GM21723 (cell line): ENCODE measurements around the gene GNL2.
A peak's percentile ranks its signal among the peaks of the same experiment; 100 is the strongest.

Experiments used
- ATAC-seq: cut with Tn5 transposase; IDR thresholded peaks from one replicate; pipeline ENCODE4 v1.9.1; 2021; ENCODE audit warnings: mild to moderate bottlenecking, moderate library complexity; ENCODE audit not compliant: unreplicated experiment

The GNL2 gene

DNA sequence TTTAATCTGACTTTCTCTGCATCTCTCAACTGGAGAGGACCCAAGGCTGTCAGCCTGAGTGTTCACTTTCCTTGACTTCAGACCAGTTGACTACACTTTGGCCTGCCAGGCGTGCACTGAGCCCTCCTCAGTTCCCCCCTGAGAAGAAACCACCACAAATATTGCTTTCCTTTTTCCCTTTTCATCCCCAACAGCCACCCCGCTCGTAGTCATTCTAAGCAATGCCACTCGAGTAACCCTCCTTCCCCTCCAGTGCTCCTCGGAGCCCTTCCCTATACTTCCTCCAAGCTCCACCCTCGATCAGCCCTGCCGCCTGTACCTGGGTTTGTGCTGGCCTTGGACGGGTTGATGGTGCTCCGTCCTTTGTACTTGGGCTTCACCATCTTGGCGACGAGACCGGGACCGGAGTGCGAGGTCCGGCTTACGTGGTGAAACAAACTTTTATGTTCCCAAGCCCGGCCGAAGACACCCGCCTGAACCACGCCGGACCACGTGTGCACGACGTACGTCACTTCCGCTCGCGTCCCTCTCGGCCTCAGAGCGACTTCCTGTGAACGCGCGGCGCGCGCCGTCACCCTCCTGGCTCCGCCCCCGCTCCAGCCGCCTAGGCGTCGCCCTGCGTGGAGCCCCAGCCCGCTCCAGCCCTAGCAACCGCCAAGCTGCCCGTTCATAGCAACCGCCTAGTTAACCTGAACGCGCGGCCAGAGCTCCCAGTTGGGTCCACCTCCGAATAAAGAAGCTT is at the start of gene GNL2:
Gene GNL2 (minus strand): TSS at position 498 of the 742 bp plus-strand sequence. CDS start 115 bp downstream, at position 383.
- ATAC-seq, result peak; percentile 98

- no peak for ATAC-seq
These were observed 45.3 kb upstream of the GNL2 start for GRCh38 chr1:37641059-37641458.

DNA sequence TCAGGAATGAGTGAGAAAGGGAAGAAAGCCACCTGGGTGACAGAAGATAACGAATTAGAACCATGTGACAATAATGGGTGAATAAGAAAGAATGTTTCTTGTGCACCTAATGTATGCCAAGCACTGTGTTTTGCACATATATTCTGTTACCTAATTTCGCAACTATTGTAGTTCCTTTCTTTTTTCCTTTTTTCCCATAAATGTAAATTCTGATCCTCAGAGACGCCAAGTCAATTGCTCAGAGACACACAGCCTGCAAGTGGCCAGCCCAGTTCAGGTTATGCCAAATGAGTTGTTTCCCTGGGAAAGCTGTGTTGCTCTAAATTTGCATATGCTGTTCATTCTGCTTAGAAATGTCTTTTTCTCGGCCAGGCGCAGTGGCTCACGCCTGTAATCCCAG is 40.7 kb upstream of the GNL2 start:
- ATAC-seq, result no peak

DNA sequence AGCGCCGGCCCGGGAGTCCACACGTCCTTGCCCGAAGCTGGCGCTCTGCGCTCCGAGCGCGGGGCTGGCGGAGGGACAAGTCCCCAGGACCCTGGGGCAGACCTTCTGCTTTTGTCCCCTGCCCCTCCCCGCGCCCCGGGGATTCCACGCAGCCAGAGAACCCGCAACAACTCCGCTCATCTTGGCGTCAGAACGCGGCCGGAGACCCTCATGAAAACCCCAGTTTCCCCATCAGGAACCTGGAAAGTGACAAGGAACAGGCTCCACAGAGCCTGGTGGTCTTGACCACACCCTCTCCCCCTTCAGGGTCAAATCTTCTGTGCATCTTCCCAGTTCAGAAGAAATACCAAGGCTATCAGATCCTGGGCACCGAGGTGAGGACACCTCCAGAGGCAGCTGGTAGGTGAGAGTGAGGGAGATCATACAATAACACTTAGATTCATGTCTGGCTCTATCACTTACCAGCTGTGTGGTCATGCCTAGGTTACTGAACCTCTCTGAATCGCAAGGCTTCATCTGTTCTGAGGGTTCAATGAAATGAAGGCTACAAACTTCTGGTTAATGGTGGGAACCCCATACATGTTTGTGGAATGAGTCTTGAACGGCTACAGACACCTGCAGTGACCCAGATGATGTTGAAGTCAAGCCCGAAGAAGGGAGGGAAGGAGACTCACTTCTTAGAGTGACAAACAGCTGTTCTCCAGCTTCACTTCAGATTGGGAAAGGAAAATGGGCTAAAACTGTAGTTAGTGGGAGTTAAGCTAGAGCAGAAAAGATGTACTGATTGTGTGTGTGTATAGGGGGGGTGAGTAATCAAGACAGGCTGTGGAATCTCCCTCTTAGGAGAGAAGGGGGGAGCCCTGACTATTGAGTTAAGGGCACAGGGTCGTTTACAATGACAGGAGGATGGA is 39.5 kb upstream of the GNL2 start:
- ATAC-seq, result no peak

DNA sequence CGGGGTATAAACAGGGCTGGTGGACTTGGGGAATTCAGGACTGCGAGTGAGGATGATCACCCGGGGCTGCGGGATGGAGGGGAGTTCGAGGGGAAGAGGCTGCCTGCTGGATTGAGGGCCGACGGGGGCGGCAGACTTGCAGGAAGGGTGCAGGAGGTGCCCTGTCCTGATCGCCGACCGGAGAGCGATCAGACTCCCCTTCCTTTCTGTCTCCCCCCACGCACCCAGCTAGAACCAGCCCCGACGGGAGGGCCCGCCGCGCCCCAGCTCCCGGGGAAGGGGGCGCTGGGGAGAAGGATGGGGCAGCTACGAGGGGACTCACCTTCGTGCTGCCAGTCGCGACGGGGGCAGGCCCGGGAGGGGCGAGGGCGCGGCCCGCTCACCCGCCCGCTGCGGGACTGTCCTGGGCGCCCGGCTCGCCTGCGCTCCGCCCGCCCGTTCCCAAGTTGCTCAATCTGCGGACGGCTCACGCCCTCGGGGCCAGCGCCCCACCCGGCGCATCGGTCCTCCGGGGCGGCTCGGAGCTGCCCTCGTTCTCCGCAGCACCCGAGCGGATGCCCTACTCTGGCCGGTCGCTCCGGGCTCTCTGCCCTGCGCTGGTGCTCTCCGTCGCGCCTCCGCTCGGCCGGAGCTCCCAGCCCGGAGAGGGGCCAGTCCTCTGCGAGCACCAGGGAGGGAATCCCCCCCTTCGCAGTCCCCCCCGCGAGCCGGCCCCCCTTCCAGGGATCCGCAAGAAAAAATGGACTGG is 38.7 kb upstream of the GNL2 start, which contains the start of gene RSPO1:
Gene RSPO1 (minus strand): TSS at position 649 of the 748 bp plus-strand sequence. CDS start 5,231 bp downstream, outside the sequence.
- no peak for ATAC-seq

DNA sequence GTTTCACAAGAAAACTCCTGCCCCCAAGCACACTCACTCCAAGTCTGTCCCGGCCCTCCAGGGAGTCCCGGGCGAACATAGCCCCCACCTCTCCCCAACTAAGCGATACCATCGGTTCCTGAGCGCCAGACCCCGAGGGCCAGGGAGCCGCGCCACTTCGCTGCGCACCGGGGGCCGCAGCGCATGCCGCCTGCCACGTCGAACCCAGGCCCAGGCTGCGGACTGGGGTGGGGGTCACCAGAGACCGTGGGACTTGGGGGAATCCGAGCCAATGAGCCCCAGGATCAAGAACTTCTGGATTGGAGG is 38.2 kb upstream of the GNL2 start:
- ATAC-seq, result no peak

DNA sequence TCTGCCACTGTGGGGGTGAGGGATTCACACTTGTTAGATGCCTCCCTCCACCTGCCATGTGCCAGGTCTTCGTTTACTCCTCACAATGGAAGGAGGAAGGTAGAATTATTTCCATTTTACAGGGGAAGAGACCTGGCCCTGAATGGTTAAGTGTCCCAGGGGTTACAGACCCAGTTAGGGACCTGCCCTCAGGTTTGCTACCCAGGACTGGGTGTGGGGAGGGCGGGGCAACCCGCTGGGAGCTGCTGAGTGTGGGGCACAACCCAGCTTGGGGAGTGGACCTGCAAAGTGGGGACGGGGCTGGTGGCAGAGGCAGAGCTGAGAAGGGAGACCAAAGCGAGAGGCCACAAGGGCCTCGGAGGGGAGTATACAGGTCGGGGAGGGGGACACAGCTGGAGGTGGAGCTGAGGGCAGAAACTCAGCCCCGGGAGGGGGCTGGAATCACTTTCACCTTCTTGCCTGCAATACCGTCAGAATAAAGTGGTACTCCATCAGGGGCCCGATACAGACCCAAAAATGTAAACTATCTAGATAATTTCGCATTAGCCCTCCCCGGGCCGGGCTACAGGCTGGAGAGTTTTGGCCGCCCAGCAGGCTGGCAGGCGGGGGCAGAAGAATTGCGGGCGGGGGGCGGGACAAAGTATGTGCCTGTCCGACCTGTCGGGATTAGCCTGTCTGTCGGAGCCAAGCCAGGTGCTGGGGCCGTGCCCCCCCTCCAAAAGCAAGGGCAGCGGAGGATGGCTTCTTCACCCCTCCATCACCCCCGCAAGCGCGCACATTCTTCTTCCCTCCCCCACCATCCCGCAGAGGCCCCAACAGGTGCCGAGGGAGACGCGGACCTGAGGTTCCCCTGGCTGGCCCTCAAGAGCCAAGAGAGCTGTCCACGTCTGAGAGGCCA is 37.6 kb upstream of the GNL2 start:
- ATAC-seq, result no peak

GRCh38 chr1:37631036-37631435 is 35.3 kb upstream of the GNL2 start:
- no peak for ATAC-seq

DNA sequence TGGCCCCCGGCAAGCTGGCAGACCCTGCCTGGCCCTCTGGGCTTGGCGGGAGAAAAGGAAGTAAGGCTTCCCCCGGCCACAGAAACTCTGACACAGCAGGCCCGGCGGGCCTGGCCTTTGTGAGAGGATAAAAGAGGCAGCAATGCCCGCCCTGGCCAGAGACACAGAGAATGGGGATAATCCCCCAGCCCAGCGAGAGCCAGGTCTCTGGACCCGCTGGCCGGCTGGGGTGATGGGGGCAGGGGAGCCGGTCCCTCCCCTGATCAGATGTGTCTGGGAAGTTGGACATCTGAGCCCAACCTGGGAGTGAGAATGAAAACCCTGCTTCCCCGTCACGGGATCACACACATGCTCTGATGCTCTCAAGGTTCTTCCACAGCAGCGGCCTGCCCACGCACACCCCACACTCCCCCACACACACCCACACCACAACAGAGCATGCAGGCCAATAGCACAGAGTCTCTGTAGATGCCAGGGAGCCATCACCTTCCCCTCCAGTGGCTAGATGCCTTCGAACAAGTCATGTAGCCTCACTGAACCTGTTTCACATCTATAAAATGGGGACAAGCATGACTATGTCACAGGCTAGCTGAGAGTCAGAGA is 34.8 kb upstream of the GNL2 start:
- no peak for ATAC-seq

- ATAC-seq, result no peak
These were observed 34.1 kb upstream of the GNL2 start for GRCh38 chr1:37629726-37630425.

GRCh38 chr1:37629008-37629407 is 33.3 kb upstream of the GNL2 start:
- ATAC-seq, result no peak

- ATAC-seq, result no peak
These were observed 32.4 kb upstream of the GNL2 start for GRCh38 chr1:37628026-37628556.

DNA sequence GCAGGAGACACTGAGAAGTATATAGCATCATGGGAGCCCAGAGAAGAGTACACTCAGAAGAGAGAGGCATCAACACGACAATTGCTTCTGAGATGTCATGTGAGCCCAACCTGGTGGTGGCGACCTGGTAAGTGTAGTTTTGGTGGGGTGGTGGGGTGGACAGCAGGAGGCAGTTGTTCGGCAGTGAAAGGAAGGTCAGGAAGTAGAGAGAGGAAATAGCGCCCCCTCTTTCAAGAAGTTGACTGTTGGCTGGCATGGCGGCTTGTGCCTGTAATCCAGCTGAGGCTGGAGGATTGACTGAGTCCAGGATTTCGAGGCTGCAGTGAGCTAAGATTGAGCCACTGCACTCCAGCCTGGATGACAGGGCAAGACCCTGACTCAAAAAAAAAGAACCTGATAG is 26.4 kb upstream of the GNL2 start:
- no peak for ATAC-seq

DNA sequence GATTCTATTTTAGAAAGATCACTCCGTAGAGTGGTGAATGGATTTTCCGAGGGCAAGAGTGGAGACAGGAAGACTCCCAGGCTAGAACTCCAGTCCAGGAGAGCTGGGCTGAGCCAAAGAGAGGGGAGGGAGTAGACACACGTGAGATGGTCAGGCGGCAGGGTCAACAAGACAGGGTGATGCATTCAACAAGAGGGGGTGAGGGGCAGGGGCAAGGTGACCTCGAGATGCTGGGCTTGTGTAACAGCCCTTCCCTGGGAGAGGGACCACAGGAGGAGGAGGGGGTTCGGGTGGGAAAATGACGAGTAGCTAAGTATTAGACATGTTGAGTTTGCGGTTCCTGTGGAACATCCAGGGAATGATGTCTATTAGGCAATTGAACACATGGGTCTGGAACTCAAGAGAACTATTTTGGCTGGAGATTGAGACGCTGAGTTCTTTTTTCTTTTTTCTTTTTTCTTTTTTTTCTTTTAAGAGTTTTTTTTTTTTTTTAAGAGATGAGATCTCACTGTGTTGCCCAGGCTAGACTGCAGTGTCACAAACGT is 25.7 kb upstream of the GNL2 start:
- ATAC-seq, result no peak

- ATAC-seq, result no peak
These were observed 25.0 kb upstream of the GNL2 start for GRCh38 chr1:37620707-37621106.

DNA sequence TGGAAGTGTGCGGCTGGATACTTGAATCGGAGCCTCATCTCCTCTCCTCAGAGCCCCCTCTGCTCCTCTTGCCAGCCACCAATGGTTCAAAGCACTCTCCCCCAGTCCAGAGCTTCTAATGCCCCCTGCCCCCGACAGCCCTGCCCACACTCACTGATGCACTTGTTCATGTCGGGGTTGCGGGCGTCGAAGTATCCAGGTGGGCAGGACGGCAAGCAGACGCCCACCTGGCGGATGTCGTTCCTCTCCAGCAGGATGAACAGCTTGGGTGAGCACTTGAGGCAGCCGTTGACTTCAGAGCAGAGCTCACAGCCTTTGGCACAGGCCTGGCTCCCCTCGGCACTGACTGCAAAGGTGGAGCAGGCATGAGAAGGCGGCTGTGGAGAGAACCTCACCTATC is 20.6 kb upstream of the GNL2 start:
- ATAC-seq, result no peak

GRCh38 chr1:37614105-37614504 is 18.4 kb upstream of the GNL2 start:
- no peak for ATAC-seq

- no peak for ATAC-seq
These were observed 16.4 kb upstream of the GNL2 start for GRCh38 chr1:37612186-37612585.

- no peak for ATAC-seq
These were observed 14.3 kb upstream of the GNL2 start for GRCh38 chr1:37609994-37610393.
